HepG2 (cell line): ENCODE data around the gene TCF25. TPM values are rescaled to one million over a fixed set of nuclear protein-coding genes. Genes with fewer than 3 reads are reported as not detected.

Source experiments
- CC2D1A ChIP-seq: sonication (generic); formaldehyde crosslinking; IDR thresholded peaks from 2 replicates; pipeline ENCODE4 v1.8.1; 2023; ENCODE audit warnings: mild to moderate bottlenecking, missing genetic modification reagents
- DR1 ChIP-seq: sonication (generic); formaldehyde crosslinking; IDR thresholded peaks from 2 replicates; pipeline ENCODE4 v1.8.0; 2021; ENCODE audit warnings: mild to moderate bottlenecking, missing genetic modification reagents, inconsistent platforms
- JUN ChIP-seq: sonication (generic); formaldehyde crosslinking; IDR thresholded peaks from 2 replicates; pipeline ENCODE4 v1.4.0; 2020; ENCODE audit warnings: mild to moderate bottlenecking, missing genetic modification reagents
- MBD4 ChIP-seq: IDR thresholded peaks from 2 replicates; pipeline ENCODE4 v1.6.1; 2012; ENCODE audit warnings: low read length, inconsistent platforms, borderline replicate concordance
- RBM22 ChIP-seq: fragments of 200-400 bp; formaldehyde crosslinking; optimal IDR thresholded peaks from 2 replicates; pipeline ENCODE3; 2017; ENCODE audit warnings: mild to moderate bottlenecking, low read length, moderate library complexity
- STAG1 ChIP-seq: sonication (generic); formaldehyde crosslinking; IDR thresholded peaks from 2 replicates; pipeline ENCODE4 v1.4.0; 2020; ENCODE audit warnings: missing genetic modification reagents
- SYNCRIP ChIP-seq: fragments of 200-400 bp; formaldehyde crosslinking; IDR thresholded peaks from 2 replicates; pipeline ENCODE4 v1.6.1; 2018; ENCODE audit warnings: mild to moderate bottlenecking, low read depth, low read length; ENCODE audit not compliant: insufficient read depth
- TCF7 ChIP-seq: sonication (generic); IDR thresholded peaks from 2 replicates; pipeline ENCODE4 v1.6.1; 2016; ENCODE audit warnings: antibody characterized with exemption, low read depth
- TP53 ChIP-seq: sonication (generic); formaldehyde crosslinking; conservative IDR thresholded peaks from 2 replicates; pipeline ENCODE4 v1.4.0; 2020; ENCODE audit warnings: missing genetic modification reagents
- YY1 ChIP-seq: IDR thresholded peaks from 2 replicates; pipeline ENCODE4 v1.6.1; 2011; ENCODE audit warnings: low read length, low read depth, moderate library complexity, mild to moderate bottlenecking; ENCODE audit not compliant: insufficient read depth, insufficient replicate concordance
- ZFP41 ChIP-seq: sonication (generic); formaldehyde crosslinking; IDR thresholded peaks from 2 replicates; pipeline ENCODE4 v1.4.0; 2020; ENCODE audit warnings: mild to moderate bottlenecking, missing genetic modification reagents, borderline replicate concordance
- ZFYVE20 ChIP-seq: sonication (generic); formaldehyde crosslinking; IDR thresholded peaks from 2 replicates; pipeline ENCODE4 v1.8.0; 2023; ENCODE audit warnings: low read depth, mild to moderate bottlenecking, moderate library complexity, missing genetic modification reagents, borderline replicate concordance
- ZSCAN22 ChIP-seq: sonication (generic); formaldehyde crosslinking; IDR thresholded peaks from 2 replicates; pipeline ENCODE4 v1.4.0; 2020; ENCODE audit warnings: mild to moderate bottlenecking, missing genetic modification reagents
- polyA plus RNA-seq, 8 experiments: library from polyadenylated mRNA; depleted of rRNA in 3 of 8; stranded (reverse) in 7 of 8; unstranded in 1 of 8; fragments of >200 nt; fragmentation: Illumina TruSeq in 4 of 8; extraction: Trizol in 4 of 8; gene quantifications; 2 replicates each; pipeline versions ENCODE4 v1.2.1 to v1.2.3, GENCODE V29; 2011 to 2016; ENCODE audit warnings: low read depth in 4 of 8, missing spikeins in 1 of 8, mixed read lengths in 1 of 8; ENCODE audit not compliant: insufficient read depth in 1 of 8
- total RNA-seq, 5 experiments: library from RNA; depleted of rRNA; stranded (reverse); fragments of >200 nt; fragmentation: Illumina TruSeq; extraction: Trizol; gene quantifications; 2 replicates each; pipeline ENCODE4 v1.2.3, GENCODE V29; 2016; ENCODE audit warnings: low read depth in 1 of 5
- TF ChIP-seq, protein P1 (sequence below): sonication (generic); formaldehyde crosslinking; IDR thresholded peaks from 2 replicates; pipeline ENCODE4 v1.5.0; 2020; ENCODE audit warnings: mild to moderate bottlenecking, missing genetic modification reagents
- TF ChIP-seq, protein P2 (sequence below): sonication (generic); formaldehyde crosslinking; IDR thresholded peaks from 2 replicates; pipeline ENCODE4 v1.5.1; 2020; ENCODE audit warnings: mild to moderate bottlenecking, missing genetic modification reagents, moderate library complexity
- TF ChIP-seq, protein P3 (sequence below): sonication (generic); formaldehyde crosslinking; conservative IDR thresholded peaks from 2 replicates; pipeline ENCODE4 v1.4.0; 2020; ENCODE audit warnings: missing genetic modification reagents
- TF ChIP-seq, protein P4 (sequence below): IDR thresholded peaks from 2 replicates; pipeline ENCODE4 v1.6.1; 2016; ENCODE audit warnings: mild to moderate bottlenecking
- TF ChIP-seq, protein P5 (sequence below): sonication (generic); formaldehyde crosslinking; IDR thresholded peaks from 2 replicates; pipeline ENCODE4 v1.4.0; 2020; ENCODE audit warnings: mild to moderate bottlenecking, missing genetic modification reagents, borderline replicate concordance

TCF25 gene
- total and polyA plus RNA-seq, 2 of the 13 experiments (the other 11 are each of a cell fraction or from before 2014, with no cell fraction given), result 138 to 206 TPM

DNA sequence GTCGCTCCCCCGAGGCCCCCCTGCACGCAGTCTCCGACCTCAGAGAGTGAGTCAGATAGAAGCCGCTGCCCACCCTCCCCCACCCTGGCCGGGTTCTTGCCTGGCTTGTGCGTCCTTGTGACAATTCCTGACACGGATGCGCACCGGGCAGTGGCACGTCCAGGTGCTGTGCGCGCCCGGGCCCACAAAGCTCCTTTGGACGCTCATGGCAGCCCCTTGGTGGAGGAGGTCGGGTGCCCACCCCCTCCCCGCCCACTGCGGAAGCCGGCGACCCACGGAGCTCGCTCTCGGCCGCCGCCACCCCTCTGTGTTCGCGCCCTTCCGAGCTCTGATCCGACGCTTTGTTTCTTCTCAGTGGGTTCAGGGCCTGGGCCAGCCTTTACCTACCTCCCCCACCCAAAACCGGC, 49.1 kb downstream of the TCF25 start (continued):
- TF ChIP-seq, protein P1, sequence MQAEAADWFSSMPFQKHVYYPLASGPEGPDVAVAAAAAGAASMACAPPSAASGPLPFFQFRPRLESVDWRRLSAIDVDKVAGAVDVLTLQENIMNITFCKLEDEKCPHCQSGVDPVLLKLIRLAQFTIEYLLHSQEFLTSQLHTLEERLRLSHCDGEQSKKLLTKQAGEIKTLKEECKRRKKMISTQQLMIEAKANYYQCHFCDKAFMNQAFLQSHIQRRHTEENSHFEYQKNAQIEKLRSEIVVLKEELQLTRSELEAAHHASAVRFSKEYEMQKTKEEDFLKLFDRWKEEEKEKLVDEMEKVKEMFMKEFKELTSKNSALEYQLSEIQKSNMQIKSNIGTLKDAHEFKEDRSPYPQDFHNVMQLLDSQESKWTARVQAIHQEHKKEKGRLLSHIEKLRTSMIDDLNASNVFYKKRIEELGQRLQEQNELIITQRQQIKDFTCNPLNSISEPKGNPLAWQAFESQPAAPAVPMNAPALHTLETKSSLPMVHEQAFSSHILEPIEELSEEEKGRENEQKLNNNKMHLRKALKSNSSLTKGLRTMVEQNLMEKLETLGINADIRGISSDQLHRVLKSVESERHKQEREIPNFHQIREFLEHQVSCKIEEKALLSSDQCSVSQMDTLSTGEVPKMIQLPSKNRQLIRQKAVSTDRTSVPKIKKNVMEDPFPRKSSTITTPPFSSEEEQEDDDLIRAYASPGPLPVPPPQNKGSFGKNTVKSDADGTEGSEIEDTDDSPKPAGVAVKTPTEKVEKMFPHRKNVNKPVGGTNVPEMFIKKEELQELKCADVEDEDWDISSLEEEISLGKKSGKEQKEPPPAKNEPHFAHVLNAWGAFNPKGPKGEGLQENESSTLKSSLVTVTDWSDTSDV (CRISPR knock-in tag), result 0 out of 2 replicates have a peak, but pooled peaks have one; percentile 21
- TF ChIP-seq CC2D1A (CRISPR knock-in tag), result no peak
- TF ChIP-seq, protein P2, sequence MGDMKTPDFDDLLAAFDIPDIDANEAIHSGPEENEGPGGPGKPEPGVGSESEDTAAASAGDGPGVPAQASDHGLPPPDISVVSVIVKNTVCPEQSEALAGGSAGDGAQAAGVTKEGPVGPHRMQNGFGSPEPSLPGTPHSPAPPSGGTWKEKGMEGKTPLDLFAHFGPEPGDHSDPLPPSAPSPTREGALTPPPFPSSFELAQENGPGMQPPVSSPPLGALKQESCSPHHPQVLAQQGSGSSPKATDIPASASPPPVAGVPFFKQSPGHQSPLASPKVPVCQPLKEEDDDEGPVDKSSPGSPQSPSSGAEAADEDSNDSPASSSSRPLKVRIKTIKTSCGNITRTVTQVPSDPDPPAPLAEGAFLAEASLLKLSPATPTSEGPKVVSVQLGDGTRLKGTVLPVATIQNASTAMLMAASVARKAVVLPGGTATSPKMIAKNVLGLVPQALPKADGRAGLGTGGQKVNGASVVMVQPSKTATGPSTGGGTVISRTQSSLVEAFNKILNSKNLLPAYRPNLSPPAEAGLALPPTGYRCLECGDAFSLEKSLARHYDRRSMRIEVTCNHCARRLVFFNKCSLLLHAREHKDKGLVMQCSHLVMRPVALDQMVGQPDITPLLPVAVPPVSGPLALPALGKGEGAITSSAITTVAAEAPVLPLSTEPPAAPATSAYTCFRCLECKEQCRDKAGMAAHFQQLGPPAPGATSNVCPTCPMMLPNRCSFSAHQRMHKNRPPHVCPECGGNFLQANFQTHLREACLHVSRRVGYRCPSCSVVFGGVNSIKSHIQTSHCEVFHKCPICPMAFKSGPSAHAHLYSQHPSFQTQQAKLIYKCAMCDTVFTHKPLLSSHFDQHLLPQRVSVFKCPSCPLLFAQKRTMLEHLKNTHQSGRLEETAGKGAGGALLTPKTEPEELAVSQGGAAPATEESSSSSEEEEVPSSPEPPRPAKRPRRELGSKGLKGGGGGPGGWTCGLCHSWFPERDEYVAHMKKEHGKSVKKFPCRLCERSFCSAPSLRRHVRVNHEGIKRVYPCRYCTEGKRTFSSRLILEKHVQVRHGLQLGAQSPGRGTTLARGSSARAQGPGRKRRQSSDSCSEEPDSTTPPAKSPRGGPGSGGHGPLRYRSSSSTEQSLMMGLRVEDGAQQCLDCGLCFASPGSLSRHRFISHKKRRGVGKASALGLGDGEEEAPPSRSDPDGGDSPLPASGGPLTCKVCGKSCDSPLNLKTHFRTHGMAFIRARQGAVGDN (CRISPR knock-in tag), result peak; percentile 50
- peak; percentile 17; the same call in 1 of the 2 replicates for TF ChIP-seq TP53 (CRISPR knock-in tag)
- TF ChIP-seq, protein P3, sequence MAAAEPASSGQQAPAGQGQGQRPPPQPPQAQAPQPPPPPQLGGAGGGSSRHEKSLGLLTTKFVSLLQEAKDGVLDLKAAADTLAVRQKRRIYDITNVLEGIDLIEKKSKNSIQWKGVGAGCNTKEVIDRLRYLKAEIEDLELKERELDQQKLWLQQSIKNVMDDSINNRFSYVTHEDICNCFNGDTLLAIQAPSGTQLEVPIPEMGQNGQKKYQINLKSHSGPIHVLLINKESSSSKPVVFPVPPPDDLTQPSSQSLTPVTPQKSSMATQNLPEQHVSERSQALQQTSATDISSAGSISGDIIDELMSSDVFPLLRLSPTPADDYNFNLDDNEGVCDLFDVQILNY, result no peak
- TF ChIP-seq ZFP41 (CRISPR knock-in tag), result no peak
- no peak for TF ChIP-seq ZSCAN22 (CRISPR knock-in tag)
- TF ChIP-seq, protein P4, sequence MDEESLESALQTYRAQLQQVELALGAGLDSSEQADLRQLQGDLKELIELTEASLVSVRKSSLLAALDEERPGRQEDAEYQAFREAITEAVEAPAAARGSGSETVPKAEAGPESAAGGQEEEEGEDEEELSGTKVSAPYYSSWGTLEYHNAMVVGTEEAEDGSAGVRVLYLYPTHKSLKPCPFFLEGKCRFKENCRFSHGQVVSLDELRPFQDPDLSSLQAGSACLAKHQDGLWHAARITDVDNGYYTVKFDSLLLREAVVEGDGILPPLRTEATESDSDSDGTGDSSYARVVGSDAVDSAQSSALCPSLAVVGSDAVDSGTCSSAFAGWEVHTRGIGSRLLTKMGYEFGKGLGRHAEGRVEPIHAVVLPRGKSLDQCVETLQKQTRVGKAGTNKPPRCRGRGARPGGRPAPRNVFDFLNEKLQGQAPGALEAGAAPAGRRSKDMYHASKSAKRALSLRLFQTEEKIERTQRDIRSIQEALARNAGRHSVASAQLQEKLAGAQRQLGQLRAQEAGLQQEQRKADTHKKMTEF (CRISPR knock-in tag), result peak; percentile 71; the same call in 1 of the 2 replicates
- no peak for TF ChIP-seq SYNCRIP
- TF ChIP-seq, protein P5, sequence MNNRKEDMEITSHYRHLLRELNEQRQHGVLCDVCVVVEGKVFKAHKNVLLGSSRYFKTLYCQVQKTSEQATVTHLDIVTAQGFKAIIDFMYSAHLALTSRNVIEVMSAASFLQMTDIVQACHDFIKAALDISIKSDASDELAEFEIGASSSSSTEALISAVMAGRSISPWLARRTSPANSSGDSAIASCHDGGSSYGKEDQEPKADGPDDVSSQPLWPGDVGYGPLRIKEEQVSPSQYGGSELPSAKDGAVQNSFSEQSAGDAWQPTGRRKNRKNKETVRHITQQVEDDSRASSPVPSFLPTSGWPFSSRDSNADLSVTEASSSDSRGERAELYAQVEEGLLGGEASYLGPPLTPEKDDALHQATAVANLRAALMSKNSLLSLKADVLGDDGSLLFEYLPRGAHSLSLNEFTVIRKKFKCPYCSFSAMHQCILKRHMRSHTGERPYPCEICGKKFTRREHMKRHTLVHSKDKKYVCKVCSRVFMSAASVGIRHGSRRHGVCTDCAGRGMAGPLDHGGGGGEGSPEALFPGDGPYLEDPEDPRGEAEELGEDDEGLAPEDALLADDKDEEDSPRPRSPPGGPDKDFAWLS (CRISPR knock-in tag), result no peak
- TF ChIP-seq DR1, result peak; percentile 53; the same call in 1 of the 2 replicates
- TF ChIP-seq MBD4, result no peak
- TF ChIP-seq JUN (CRISPR knock-in tag), result 0 out of 2 replicates have a peak, but pooled peaks have one; percentile 60
- no peak for TF ChIP-seq STAG1 (CRISPR knock-in tag)
- no peak for TF ChIP-seq TCF7
- TF ChIP-seq RBM22, result no peak
- TF ChIP-seq ZFYVE20 (CRISPR knock-in tag), result no peak
- no peak for TF ChIP-seq YY1
